T-helper 2 cell treated with Interferon-gamma antibody and Interleukin-4, amounts not matched to agents 5 μg/mL and 100 μg/mL, for 36 hours (primary cell): Measurements from ENCODE around the gene ATPAF2.

Source experiments
- DNase-seq: peaks from one replicate; pipeline ENCODE4 v3.0.0; 2021; ENCODE audit warnings: low spot score
- H3K27ac Mint-ChIP-seq: one replicate; pipeline ENCODE4 v1.8.0; 2021; ENCODE audit warnings: mild to moderate bottlenecking, mixed read lengths
- H3K27me3 Mint-ChIP-seq: one replicate; pipeline ENCODE4 v1.8.0; 2021; ENCODE audit warnings: low read depth, mixed read lengths
- H3K36me3 Mint-ChIP-seq: one replicate; pipeline ENCODE4 v1.8.0; 2021; ENCODE audit warnings: low read depth, mixed read lengths
- H3K4me1 Mint-ChIP-seq: one replicate; pipeline ENCODE4 v1.8.0; 2021; ENCODE audit warnings: low read depth, mixed read lengths
- H3K4me3 Mint-ChIP-seq: one replicate; pipeline ENCODE4 v1.8.0; 2022; ENCODE audit warnings: mild to moderate bottlenecking, moderate library complexity, mixed read lengths
- H3K9me3 Mint-ChIP-seq: one replicate; pipeline ENCODE4 v1.8.0; 2021; ENCODE audit warnings: mixed read lengths

ATPAF2 gene

GRCh38 chr17:18031955-18032354, 7.0 kb downstream of the ATPAF2 start:
- peaks cover 1% of the 10 kb centered on the region for H3K36me3 Mint-ChIP-seq
- no peaks in the 10 kb centered on the region for H3K9me3 Mint-ChIP-seq
- peaks cover 16% of the 10 kb centered on the region for H3K4me1 Mint-ChIP-seq
- no peaks in the 10 kb centered on the region for H3K27me3 Mint-ChIP-seq
- no peak overlapping the region for H3K27ac Mint-ChIP-seq
- no peak overlapping the region for H3K4me3 Mint-ChIP-seq
- no peak for DNase-seq

GRCh38 chr17:18028952-18029540, 9.9 kb downstream of the ATPAF2 start:
- Mint-ChIP-seq H3K36me3 (peaks cover 8% of the 10 kb centered on the region), H3K9me3 (no peaks in the 10 kb centered on the region)

GRCh38 chr17:18028114-18028951, 10.6 kb downstream of the ATPAF2 start:
- H3K9me3 Mint-ChIP-seq, result no peaks in the 10 kb centered on the region
- peaks cover 18% of the 10 kb centered on the region for H3K4me1 Mint-ChIP-seq
- DNase-seq, result no peak
- H3K27ac Mint-ChIP-seq, result no peak overlapping the region
- H3K27me3 Mint-ChIP-seq, result no peaks in the 10 kb centered on the region
- peaks cover 8% of the 10 kb centered on the region for H3K36me3 Mint-ChIP-seq
- no peak overlapping the region for H3K4me3 Mint-ChIP-seq

More at GRCh38 chr17:18028952-18029540, 9.9 kb downstream of the ATPAF2 start:
- peaks cover 22% of the 10 kb centered on the region for H3K4me1 Mint-ChIP-seq
- H3K27me3 Mint-ChIP-seq, result no peaks in the 10 kb centered on the region
- H3K27ac Mint-ChIP-seq, result no peak overlapping the region
- DNase-seq, result no peak
- no peak overlapping the region for H3K4me3 Mint-ChIP-seq

GRCh38 chr17:18027280-18027679, 11.7 kb downstream of the ATPAF2 start:
- Mint-ChIP-seq H3K27ac (no peak overlapping the region), H3K9me3 (no peaks in the 10 kb centered on the region), H3K27me3 (no peaks in the 10 kb centered on the region), H3K36me3 (peaks cover 8% of the 10 kb centered on the region), H3K4me1 (peaks cover 11% of the 10 kb centered on the region), H3K4me3 (no peak overlapping the region)
- DNase-seq, result no peak

GRCh38 chr17:18025945-18026776, 12.8 kb downstream of the ATPAF2 start:
- peak overlapping the region; percentile 46 for H3K27ac Mint-ChIP-seq

GRCh38 chr17:18025241-18025944, 13.6 kb downstream of the ATPAF2 start:
- H3K36me3 Mint-ChIP-seq, result peaks cover 11% of the 10 kb centered on the region
- no peaks in the 10 kb centered on the region for H3K9me3 Mint-ChIP-seq
- no peaks in the 10 kb centered on the region for H3K27me3 Mint-ChIP-seq
- H3K4me1 Mint-ChIP-seq, result peaks cover 5% of the 10 kb centered on the region
- H3K4me3 Mint-ChIP-seq, result no peak overlapping the region
- DNase-seq, result peak; percentile 50
- peak overlapping the region; percentile 46 for H3K27ac Mint-ChIP-seq

More at GRCh38 chr17:18025945-18026776, 12.8 kb downstream of the ATPAF2 start:
- peaks cover 11% of the 10 kb centered on the region for H3K36me3 Mint-ChIP-seq
- H3K4me3 Mint-ChIP-seq, result no peak overlapping the region
- H3K27me3 Mint-ChIP-seq, result no peaks in the 10 kb centered on the region
- peaks cover 5% of the 10 kb centered on the region for H3K4me1 Mint-ChIP-seq
- DNase-seq, result no peak
- no peaks in the 10 kb centered on the region for H3K9me3 Mint-ChIP-seq

GRCh38 chr17:18021372-18021771, 17.6 kb downstream of the ATPAF2 start:
- Mint-ChIP-seq H3K27ac (no peak overlapping the region), H3K4me1 (peaks cover 5% of the 10 kb centered on the region), H3K36me3 (peaks cover 13% of the 10 kb centered on the region), H3K27me3 (no peaks in the 10 kb centered on the region), H3K9me3 (no peaks in the 10 kb centered on the region), H3K4me3 (no peak overlapping the region)
- DNase-seq, result no peak

- no peak overlapping the region for H3K27ac Mint-ChIP-seq
- peaks cover 13% of the 10 kb centered on the region for H3K36me3 Mint-ChIP-seq
- H3K9me3 Mint-ChIP-seq, result no peaks in the 10 kb centered on the region
- H3K27me3 Mint-ChIP-seq, result no peaks in the 10 kb centered on the region
- H3K4me3 Mint-ChIP-seq, result no peak overlapping the region
- peaks cover 5% of the 10 kb centered on the region for H3K4me1 Mint-ChIP-seq
- DNase-seq, result no peak
These were observed 18.0 kb downstream of the ATPAF2 start for GRCh38 chr17:18020971-18021370.

GRCh38 chr17:18019838-18020154, 19.2 kb downstream of the ATPAF2 start:
- Mint-ChIP-seq H3K36me3 (peaks cover 10% of the 10 kb centered on the region), H3K4me1 (peaks cover under 1% of the 10 kb centered on the region), H3K27me3 (no peaks in the 10 kb centered on the region), H3K4me3 (no peak overlapping the region), H3K9me3 (no peaks in the 10 kb centered on the region), H3K27ac (no peak overlapping the region)
- DNase-seq, result no peak

- no peaks in the 10 kb centered on the region for H3K9me3 Mint-ChIP-seq
- peaks cover 4% of the 10 kb centered on the region for H3K4me1 Mint-ChIP-seq
- H3K4me3 Mint-ChIP-seq, result no peak overlapping the region
- H3K27me3 Mint-ChIP-seq, result no peaks in the 10 kb centered on the region
- no peak overlapping the region for H3K27ac Mint-ChIP-seq
- no peak for DNase-seq
- peaks cover 5% of the 10 kb centered on the region for H3K36me3 Mint-ChIP-seq
These were observed 20.5 kb downstream of the ATPAF2 start for GRCh38 chr17:18018411-18018921.

- Mint-ChIP-seq H3K4me3 (no peak overlapping the region), H3K36me3 (peaks cover 7% of the 10 kb centered on the region), H3K27ac (no peak overlapping the region), H3K4me1 (peaks cover 4% of the 10 kb centered on the region), H3K27me3 (no peaks in the 10 kb centered on the region), H3K9me3 (no peaks in the 10 kb centered on the region)
- no peak for DNase-seq
These were observed 21.0 kb downstream of the ATPAF2 start for GRCh38 chr17:18017958-18018357.

- Mint-ChIP-seq H3K36me3 (peaks cover 7% of the 10 kb centered on the region), H3K27ac (no peak overlapping the region), H3K4me1 (peaks cover 4% of the 10 kb centered on the region), H3K4me3 (no peak overlapping the region), H3K27me3 (no peaks in the 10 kb centered on the region), H3K9me3 (no peaks in the 10 kb centered on the region)
- DNase-seq, result no peak
These were observed 22.5 kb downstream of the ATPAF2 start for GRCh38 chr17:18016426-18016825.

- DNase-seq, result no peak
- Mint-ChIP-seq H3K27ac (no peak overlapping the region), H3K36me3 (peaks cover 4% of the 10 kb centered on the region), H3K4me3 (no peak overlapping the region), H3K9me3 (no peaks in the 10 kb centered on the region), H3K4me1 (peaks cover 4% of the 10 kb centered on the region), H3K27me3 (no peaks in the 10 kb centered on the region)
These were observed 23.4 kb downstream of the ATPAF2 start for GRCh38 chr17:18015593-18015992.
